Psoas muscle (tissue), 8 donors: ENCODE data around the gene STAG1. TPM values are rescaled to one million over a fixed set of nuclear protein-coding genes. Genes with fewer than 3 reads are reported as not detected.

Source experiments
- ATAC-seq, 4 donors: fragments of 200-7000 bp; cut with Tn5 transposase; one replicate each; pipeline ENCODE4 v1.9.1; 2020; ENCODE audit warnings: moderate library complexity in 3 of 4, mild to moderate bottlenecking in 2 of 4
- DNase-seq, 2 donors: peaks; one replicate each; pipeline ENCODE4 v3.0.0-alpha.2; 2020
- H3K27ac ChIP-seq: fragments of 200-600 bp; one replicate; pipeline ENCODE4 v1.8.0; 2022
- H3K27me3 ChIP-seq, 3 donors: fragments of 200-600 bp in 1 of 3; one replicate each; pipeline versions ENCODE4 v1.6.1 to v1.8.0; 2013 to 2022; ENCODE audit warnings: low read length in 2 of 3, mild to moderate bottlenecking in 2 of 3, moderate library complexity in 1 of 3; ENCODE audit not compliant: insufficient read depth in 3 of 3
- H3K36me3 ChIP-seq, 2 donors: fragments of 200-600 bp in 1 of 2; one replicate each; pipeline versions ENCODE4 v1.6.1 to v1.8.0; 2013 to 2022; ENCODE audit warnings: low read depth in 1 of 2, mild to moderate bottlenecking in 1 of 2, moderate library complexity in 1 of 2; ENCODE audit not compliant: insufficient read depth in 1 of 2
- H3K4me1 ChIP-seq: fragments of 200-600 bp; one replicate; pipeline ENCODE4 v1.8.0; 2022
- H3K4me3 ChIP-seq: fragments of 200-600 bp; one replicate; pipeline ENCODE4 v1.8.0; 2022; ENCODE audit warnings: mild to moderate bottlenecking
- H3K9me3 ChIP-seq: fragments of 200-600 bp; one replicate; pipeline ENCODE4 v1.8.0; 2022
- WGBS, 3 donors: extraction: QIAGEN DNeasy Blood & Tissue Kit; methylation state at CpG; one replicate each; pipeline versions ENCODE4 v1.1.6 to v1.1.7; 2013; 5-methylcytosine and 5-hydroxymethylcytosine counted together
- intact Hi-C, 2 donors: fragments of 100-400 bp; cut with DNase I; formaldehyde crosslinking; loops; one replicate each; pipeline versions ENCODE4 v1.11.0 to v1.14.2; 2022
- polyA plus RNA-seq, 3 donors: library from polyadenylated mRNA; stranded (reverse); fragments of 200-250 nt; gene quantifications; one replicate each; pipeline ENCODE4 v1.2.3, GENCODE V29; 2013
- total RNA-seq, 4 donors: library from RNA; stranded (reverse); fragmentation: NEBNext Ultra II Directional in 2 of 4; extraction: Animal tissue kit (Norgen Biotek cat#: 25700) in 2 of 4; gene quantifications; one replicate each; pipeline versions ENCODE4 v1.2.1 to v1.2.4, GENCODE V29; 2021 to 2023
- TF ChIP-seq, protein P1 (sequence below): fragments of 200-600 bp; IDR thresholded peaks from one replicate; pipeline ENCODE4 v1.8.0; 2022; ENCODE audit warnings: antibody characterized with exemption
- donor health status: healthy with polysubstance abuse.
- donor health status: DM: no; HTN: no; CAD: no; lungs with moderate emphysema.
- donor health status: Bipolar disorder and iron deficiency.
- donor health status: healthy.
- donor health status: DM: yes; HTN: yes; CAD: no.
- donor health status: DM: no; HTN: no; CAD: no.
- donor health status: DM: no; HTN: no; CAD: no.
- donor health status: DM: yes; HTN: yes; CAD: no.

The STAG1 gene
- total and polyA plus RNA-seq, 7 donors, result 8.8 to 27.7 (median 19.7) TPM

DNA sequence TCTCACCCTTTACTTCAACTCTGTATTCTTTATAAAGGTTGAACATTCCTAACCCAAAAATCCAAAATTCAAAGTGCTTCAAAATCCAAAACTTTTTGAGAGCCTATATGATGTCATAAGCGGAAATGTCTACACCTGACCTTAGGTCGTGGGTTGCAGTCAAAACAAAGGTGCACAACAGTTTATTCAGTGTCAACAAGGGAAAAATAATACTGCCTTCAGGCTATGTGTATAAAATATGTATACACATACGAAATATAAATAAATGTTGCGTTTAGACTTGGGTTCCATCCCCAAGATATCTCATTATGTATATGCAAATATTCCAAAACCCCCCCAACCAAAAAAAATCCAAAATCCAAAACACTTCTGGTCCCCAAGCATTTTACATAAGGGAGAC is 90.9 kb downstream of the STAG1 start:
- Histone ChIP-seq H3K36me3 (no peaks in the 10 kb centered on the region), H3K9me3 (no peaks in the 10 kb centered on the region), H3K27ac (no peak overlapping the region), H3K4me3 (no peak overlapping the region), H3K4me1 (no peaks in the 10 kb centered on the region), H3K27me3 (no peaks in the 10 kb centered on the region)
- 94 to 98% (median 95%) methylated on average over 4 of the region's 4 CpGs for WGBS, 3 donors
- ATAC-seq (no peak), DNase-seq (no peak)
- intact Hi-C loops, result no loop called here
- TF ChIP-seq, protein P1, sequence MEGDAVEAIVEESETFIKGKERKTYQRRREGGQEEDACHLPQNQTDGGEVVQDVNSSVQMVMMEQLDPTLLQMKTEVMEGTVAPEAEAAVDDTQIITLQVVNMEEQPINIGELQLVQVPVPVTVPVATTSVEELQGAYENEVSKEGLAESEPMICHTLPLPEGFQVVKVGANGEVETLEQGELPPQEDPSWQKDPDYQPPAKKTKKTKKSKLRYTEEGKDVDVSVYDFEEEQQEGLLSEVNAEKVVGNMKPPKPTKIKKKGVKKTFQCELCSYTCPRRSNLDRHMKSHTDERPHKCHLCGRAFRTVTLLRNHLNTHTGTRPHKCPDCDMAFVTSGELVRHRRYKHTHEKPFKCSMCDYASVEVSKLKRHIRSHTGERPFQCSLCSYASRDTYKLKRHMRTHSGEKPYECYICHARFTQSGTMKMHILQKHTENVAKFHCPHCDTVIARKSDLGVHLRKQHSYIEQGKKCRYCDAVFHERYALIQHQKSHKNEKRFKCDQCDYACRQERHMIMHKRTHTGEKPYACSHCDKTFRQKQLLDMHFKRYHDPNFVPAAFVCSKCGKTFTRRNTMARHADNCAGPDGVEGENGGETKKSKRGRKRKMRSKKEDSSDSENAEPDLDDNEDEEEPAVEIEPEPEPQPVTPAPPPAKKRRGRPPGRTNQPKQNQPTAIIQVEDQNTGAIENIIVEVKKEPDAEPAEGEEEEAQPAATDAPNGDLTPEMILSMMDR, result no peak

DNA sequence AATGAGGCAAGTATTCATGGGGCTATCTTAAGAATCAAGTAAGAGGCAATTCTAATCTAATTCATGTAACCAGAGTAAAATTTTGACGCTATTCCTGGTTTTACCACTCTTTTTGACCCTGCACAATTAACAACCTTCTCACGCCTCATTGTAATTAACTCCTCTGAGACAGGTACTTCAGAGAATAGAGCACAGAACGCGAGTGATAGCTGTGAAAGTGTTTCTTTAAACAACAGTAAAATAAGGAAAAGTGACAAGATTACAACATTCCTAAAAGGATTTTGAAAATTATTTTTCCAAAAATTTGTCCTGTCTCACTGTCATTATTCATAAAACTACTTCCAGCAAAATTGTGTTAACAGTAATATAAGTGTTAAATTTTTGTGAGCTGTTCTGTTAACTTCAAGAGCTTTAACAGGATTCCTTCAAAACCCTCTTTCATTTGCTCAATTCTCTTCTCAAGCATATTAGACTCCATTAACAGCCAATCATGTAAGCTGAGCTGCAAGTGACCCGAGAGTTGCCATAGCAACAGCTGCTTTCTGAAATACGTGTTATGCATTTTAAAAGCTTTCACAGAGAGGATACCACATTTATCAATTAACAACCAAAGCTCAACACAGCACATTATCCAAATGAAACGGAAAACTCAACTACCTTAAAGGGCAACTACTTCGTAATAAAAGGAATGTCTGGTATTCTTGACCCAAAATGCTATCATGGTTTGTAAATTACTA is 93.1 kb downstream of the STAG1 start:
- 44 to 61% (median 50%) methylated on average over 8 of the region's 8 CpGs for WGBS, 3 donors
- ATAC-seq (no peak), DNase-seq (no peak)
- intact Hi-C loops, result no loop called here
- TF ChIP-seq, protein P1, result no peak
- no peaks in the 10 kb centered on the region for H3K36me3 ChIP-seq
- no peaks in the 10 kb centered on the region for H3K27me3 ChIP-seq
- no peak overlapping the region for H3K27ac ChIP-seq
- H3K4me1 ChIP-seq, result no peaks in the 10 kb centered on the region
- H3K9me3 ChIP-seq, result peaks cover 10% of the 10 kb centered on the region
- no peak overlapping the region for H3K4me3 ChIP-seq

DNA sequence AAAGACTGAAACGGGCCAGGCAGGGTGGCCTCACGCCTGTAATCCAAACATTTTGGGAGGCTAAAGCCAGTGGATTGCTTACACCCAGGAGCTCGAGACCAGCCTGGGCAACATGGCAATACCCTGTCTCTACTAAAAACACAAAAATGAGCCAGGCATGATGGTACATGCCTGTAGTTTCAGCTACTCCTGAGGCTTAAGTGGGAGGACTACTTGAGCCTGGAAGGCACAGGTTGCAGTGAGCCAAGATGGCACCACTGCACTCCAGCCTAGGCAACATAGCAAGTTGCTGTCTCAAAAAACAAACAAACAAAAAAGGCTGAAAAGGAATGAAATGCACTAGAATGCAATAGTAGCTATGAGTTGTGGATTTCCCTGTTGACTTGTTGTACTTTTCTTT is 94.7 kb downstream of the STAG1 start:
- ATAC-seq (no peak), DNase-seq (no peak)
- Histone ChIP-seq H3K9me3 (peaks cover 17% of the 10 kb centered on the region), H3K27me3 (no peaks in the 10 kb centered on the region), H3K36me3 (no peaks in the 10 kb centered on the region), H3K27ac (no peak overlapping the region), H3K4me3 (no peak overlapping the region), H3K4me1 (no peaks in the 10 kb centered on the region)
- 80 to 87% (median 85%) methylated on average over 3 of the region's 3 CpGs for WGBS, 3 donors
- intact Hi-C loops, result no loop called here
- TF ChIP-seq, protein P1, result no peak

DNA sequence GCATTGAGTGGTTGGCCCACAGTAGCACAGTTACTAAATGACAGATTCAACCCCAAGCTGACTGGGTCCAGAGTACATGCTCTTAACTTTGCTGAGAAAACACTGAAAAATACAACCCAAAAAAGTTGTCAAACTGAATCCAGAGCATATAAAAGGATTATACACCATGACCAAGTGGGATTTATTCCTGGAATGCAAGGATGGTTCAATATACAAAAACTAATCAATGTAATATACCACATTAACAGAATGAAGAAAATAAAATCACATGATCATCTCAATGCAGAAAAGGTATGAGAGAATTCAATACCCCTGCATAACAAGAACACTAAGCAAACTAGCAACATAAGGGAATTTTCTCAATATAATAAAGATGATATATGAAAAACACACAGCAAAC is 98.5 kb downstream of the STAG1 start:
- Histone ChIP-seq H3K27ac (no peak overlapping the region), H3K4me1 (no peaks in the 10 kb centered on the region), H3K36me3 (no peaks in the 10 kb centered on the region), H3K27me3 (no peaks in the 10 kb centered on the region), H3K9me3 (peaks cover 17% of the 10 kb centered on the region), H3K4me3 (no peak overlapping the region)
- no peak for DNase-seq
- ATAC-seq, result no peak
- TF ChIP-seq, protein P1, result no peak
- intact Hi-C loops, result no loop called here

DNA sequence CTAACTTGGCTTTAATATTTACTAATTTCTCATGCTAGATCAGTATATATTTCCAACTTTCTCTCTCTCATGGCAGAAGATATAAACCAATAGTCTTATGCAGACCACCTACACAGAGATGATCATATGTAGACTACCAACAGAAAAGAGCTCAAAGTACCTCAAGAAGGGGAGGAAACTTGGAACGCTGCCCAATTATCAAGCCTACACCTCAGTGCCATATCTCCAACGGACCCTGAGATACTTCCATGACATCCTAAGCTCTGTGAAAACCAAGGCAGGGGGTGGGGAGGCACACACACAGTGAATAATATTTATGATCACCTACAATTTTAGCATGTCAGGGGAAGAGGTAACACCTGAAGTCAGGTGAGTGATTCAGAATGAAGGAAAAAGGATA is 100.6 kb downstream of the STAG1 start:
- no peak overlapping the region for H3K27ac ChIP-seq

More for the DNA sequence above, 100.6 kb downstream of the STAG1 start:
- ATAC-seq (no peak), DNase-seq (no peak)
- TF ChIP-seq, protein P1, result no peak
- H3K4me3 ChIP-seq, result no peak overlapping the region
- 70 to 79% (median 73%) methylated on average over 2 of the region's 2 CpGs for WGBS, 3 donors
- peaks cover 17% of the 10 kb centered on the region for H3K9me3 ChIP-seq
- intact Hi-C loops, result no loop called here
- no peaks in the 10 kb centered on the region for H3K27me3 ChIP-seq
- no peaks in the 10 kb centered on the region for H3K4me1 ChIP-seq
- H3K36me3 ChIP-seq, result no peaks in the 10 kb centered on the region
